GM20431 (cell line): ENCODE data around the gene PCDHAC1.

ENCODE experiments used
- in situ Hi-C: fragments of 300-500 bp; cut with MseI, MboI; formaldehyde crosslinking; loops from one replicate; pipeline ENCODE4 v1.15.0; 2020; ENCODE audit warnings: low sequenced_read_pairs; ENCODE audit not compliant: unreplicated experiment

PCDHAC1 gene

GRCh38 chr5:140966293-140967225, 40.5 kb downstream of the PCDHAC1 start, which contains the start of gene PCDHAC2:
Gene PCDHAC2 (plus strand): TSS chr5:140966476. CDS start chr5:140966767, 291 bp downstream.
- in situ Hi-C loops = no loop called here

- in situ Hi-C loops = no loop called here
Observed at GRCh38 chr5:140967226-140967893, 41.3 kb downstream of the PCDHAC1 start.

GRCh38 chr5:140969880-140970279, 43.8 kb downstream of the PCDHAC1 start:
- in situ Hi-C loops = no loop called here

- in situ Hi-C loops = no loop called here
Observed at GRCh38 chr5:140973550-140973949, 47.5 kb downstream of the PCDHAC1 start.

GRCh38 chr5:140977003-140977402, 50.9 kb downstream of the PCDHAC1 start:
- in situ Hi-C loops = no loop called here

- in situ Hi-C loops = no loop called here
Observed at GRCh38 chr5:140978260-140978659, 52.2 kb downstream of the PCDHAC1 start.

GRCh38 chr5:140978983-140979382, 52.9 kb downstream of the PCDHAC1 start:
- in situ Hi-C loops = no loop called here
